Occipital lobe (tissue), 2 donors: ENCODE results near the gene HOXD10. TPM values are rescaled to one million over a fixed set of nuclear protein-coding genes. Genes with fewer than 3 reads are reported as not detected.

ENCODE experiments used
- DNase-seq: peaks from one replicate; lab custom pipeline; 2025; lab: John Stamatoyannopoulos, UW
- total RNA-seq: library from RNA; depleted of rRNA; stranded (reverse); fragments of >200 nt; gene quantifications from one replicate; pipeline ENCODE4 v1.2.3, GENCODE V29; 2014

The HOXD10 gene
- total RNA-seq: not detected

DNA sequence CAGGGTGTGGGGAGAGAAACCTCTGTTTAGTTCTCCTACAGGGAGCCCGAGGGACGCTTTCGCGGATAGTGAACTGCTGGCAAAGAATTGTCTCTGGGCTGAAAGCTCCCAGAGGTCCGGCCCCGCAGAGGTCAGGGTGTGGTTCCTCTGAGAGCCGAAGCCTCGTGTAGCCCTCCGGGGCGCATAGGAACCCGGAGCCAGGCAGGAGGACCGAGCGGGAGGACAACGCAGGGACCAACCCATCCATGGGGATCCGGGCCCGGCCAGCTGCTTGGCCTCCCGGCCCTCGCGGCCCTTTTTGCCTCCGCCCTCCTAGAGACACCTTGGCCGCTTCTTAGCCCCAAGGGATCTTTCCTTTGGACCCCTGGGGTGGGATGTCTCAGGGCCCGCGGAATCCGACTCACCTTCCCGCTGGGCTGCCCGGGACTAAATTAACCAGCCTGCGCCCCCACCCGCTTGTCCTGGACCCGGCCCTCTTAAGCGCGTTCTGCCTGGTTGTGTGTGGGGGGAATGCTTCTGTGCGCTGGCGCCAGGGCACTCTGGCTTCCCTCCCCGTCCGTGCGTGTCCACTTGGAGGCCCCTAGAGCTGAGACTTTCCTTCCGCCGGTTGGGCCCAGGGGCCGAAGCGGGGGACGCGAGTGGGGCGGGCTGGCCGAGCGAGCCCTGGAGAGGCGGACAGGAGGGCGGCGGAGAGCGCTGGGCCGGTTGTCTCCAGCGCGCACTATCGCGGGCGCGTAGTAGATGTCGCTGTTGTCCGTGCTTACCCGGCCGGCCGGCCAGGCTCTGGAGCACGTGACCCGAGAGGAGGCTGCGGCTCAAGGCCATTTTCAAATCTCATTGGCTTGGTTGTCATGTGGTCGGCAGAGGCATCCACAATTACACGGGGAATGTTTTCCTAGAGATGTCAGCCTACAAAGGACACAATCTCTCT, at the start of gene HOXD10:
Gene HOXD10, plus strand, starts transcription at position 896 of the 931 bp plus-strand sequence. CDS start 56 bp downstream, outside the sequence.
- no peak for DNase-seq

DNA sequence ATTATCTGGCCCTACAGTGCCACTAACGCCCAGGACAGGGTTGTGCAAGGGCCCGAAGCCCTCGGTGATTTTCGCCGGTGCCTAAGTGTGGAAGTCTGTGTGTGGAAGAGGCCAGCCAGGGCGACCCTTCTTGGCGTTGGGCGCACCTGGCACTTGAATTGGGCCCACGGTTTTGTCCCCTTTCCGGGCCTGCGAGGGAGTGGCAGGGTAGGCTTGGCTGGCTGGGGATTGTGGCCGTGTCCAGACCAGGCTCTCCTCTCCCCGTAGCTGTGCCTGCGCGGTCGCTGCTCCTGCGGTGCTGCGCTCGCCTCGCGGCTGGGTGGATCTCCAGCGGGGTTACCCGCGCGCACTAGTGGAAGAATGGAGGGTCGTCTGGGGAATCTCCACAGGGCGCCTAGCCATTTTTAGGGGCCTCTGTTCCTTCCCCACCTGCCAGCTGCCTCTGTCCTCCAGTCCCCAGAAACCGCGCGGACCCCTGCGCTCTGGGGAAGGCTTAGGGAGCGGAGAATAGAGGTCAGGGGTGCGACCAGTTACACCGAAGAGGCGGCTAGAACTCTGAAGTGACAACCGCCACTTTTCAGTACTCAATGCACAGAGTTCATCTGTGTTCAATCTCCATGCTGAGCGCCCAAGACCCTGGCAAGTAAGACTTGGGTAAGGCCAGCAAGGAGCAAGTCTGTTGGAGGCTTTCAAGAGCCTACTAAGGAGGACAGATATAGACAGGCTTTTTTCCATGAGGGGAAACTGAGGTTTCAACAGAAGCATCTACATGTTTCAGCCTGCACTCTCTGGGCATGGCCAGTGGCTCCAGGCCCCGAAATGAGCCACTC, 48.8 kb upstream of the HOXD10 start:
- no peak for DNase-seq

GRCh38 chr2:176068419-176068832, 48.2 kb upstream of the HOXD10 start:
- DNase-seq: no peak

- DNase-seq: no peak
These were observed 45.0 kb upstream of the HOXD10 start for GRCh38 chr2:176071330-176072291.

DNA sequence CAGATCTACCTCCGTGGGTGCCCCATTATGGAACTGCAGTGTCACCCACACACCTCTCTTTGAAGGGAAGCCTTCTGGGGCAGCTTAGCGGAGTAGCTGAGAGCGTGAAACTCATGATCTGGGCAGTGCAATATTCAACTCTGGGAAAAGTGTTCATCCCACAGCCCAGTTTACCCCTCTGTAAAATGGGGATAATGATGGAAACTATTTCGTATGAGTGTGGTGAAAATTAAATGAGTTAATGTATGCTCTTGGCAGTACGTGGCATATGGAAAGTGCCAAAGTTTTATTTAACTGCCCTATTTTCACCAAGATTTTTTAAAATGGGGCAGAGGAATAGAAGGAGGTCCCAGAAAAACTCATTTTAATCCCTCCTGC, 44.3 kb upstream of the HOXD10 start:
- DNase-seq: no peak

DNA sequence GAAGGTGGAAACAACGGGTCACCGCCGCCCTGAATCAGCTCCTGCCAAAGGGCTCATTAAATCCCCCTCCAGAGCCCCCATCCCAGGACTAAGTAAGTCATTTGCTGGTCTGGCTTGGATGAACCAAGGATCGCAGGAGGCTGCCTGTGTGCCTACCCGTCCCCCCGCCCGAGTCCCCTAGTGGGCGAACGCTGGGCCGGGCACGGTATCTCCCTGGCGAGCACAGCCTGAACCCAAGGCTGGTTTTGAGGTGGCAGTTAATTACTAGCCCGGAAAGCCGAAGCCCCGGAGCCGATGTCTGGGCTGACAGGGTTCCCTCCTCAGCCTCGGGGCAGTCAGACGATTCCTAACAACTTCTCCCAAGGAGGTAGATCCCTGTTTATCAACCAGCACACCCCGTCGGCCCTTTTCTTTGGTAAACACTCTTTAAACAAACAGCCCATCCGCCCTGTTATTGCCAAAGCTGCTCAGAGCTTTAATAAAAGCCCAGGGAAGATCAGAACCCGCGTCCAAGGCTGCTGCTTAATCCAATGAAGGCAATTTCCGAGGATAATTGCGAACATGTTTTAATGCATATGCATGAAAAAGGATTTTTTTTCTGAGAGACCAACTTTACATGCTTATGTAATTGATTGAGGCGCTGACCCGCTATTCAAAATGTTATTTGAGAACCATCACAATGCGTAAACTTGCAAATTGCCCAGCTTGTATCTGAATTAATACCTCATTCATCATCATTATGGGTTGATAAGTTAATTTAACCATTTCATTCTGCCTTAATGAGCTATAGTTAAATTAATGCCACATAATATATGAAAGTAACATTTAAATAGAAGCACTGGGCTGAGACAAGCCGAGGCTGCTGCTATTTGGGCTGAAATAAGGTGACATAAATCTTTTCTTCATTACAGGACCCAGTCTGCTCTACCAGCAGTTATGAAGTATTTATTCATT, 43.4 kb upstream of the HOXD10 start:
- DNase-seq: no peak

DNA sequence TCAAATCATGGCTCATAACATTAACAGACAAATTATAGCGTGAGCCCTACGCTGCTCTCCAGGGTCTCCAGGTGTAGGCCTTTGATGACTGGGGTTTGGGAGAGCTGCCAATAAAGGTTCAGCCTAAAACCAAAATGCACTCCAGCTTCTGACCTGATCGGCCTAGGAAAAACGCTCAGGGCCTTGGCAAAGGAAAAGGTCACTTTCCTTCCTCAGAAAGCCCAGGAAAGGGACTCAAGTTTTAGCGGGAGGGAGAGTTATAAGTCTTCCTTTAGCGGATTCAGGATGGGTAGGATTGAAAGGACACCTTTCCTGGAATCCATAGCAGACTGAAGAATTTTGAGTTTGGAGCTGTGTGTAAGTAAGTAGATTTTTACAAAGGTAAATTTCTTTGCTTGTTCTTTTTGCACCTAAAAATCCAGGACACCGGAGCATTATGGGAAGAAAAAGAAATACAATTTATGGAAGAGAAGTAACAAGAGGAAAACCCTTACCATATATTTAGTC, 41.6 kb upstream of the HOXD10 start:
- no peak for DNase-seq

DNA sequence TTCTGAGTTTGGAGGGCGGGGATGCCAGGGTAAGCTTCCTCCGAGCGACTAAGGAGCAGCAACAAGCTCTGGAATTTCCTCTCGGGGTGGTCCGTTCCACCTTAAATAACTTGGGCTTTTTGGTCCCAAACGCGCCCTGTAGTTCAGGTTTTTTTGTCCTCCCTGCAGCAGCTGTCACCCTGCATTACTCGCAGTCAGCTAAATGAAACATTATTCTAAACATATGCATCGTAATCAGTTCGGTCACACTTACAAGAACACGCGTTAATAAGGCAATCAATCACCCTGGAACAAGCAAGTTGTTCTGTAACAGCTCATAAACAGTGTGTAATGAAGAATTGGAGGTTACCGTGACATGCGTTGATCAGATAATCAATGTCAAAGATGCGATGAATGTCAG, 41.1 kb upstream of the HOXD10 start:
- no peak for DNase-seq

- no peak for DNase-seq
These were observed 40.5 kb upstream of the HOXD10 start for GRCh38 chr2:176076063-176076462.

DNA sequence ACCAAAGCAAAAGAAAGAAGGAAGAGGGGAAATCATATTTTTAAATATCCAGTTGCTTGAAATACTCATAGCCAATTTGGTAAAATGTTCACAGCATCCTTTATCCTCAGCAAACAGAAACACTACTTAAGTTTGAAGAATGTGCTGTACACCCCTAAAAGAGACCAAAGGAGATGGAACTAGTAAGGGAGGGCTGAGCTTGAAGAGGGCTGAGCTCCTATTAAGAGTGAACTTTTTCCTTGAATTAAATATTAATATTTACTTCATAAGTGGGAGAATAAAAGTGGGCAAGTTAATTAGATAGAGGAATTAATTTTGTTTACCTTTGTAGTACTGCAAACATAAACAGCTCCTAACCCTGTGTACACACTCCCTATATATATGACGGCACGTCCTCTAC, 39.8 kb upstream of the HOXD10 start:
- no peak for DNase-seq

DNA sequence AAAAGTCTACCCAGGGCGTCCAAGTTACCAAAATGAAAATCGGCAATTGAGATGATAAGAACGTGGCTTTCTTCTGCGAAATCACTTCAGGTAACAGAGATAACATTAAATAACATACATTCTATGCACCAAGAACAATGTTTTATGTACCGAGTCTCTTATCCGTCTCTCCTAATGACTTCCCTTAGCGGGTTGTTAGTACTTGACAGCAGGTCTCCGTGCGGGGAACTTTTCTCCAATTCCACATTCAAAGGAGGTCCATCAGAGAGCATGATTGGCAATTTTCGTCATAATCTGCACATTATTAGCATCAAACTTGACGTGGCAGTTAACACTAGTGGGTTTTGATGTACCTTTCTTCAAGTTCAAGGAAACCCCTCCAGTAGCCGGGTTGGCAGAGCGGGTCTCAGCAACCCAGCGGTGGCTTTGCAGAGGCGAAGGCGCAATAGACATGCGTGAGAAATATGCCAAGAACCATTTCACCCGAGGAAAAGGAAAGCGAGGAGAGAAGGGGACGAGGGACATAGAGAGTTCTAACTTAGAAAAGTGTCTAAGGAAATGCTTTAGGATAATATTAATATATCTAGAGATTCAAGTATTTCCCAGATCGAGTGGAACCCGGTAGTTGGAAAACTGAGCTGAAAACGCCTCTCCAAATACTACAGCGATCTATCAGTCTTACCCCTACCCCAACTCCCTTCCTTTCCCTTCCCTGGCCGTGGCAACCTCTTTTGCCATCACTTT, 37.9 kb upstream of the HOXD10 start:
- no peak for DNase-seq

GRCh38 chr2:176079285-176079830, 37.2 kb upstream of the HOXD10 start:
- no peak for DNase-seq

GRCh38 chr2:176079831-176080539, 36.6 kb upstream of the HOXD10 start:
- DNase-seq: no peak

GRCh38 chr2:176080540-176081375, 35.8 kb upstream of the HOXD10 start:
- DNase-seq: no peak

GRCh38 chr2:176081376-176081836, 35.2 kb upstream of the HOXD10 start:
- no peak for DNase-seq

- DNase-seq: no peak
These were observed 34.6 kb upstream of the HOXD10 start for GRCh38 chr2:176081837-176082524.

DNA sequence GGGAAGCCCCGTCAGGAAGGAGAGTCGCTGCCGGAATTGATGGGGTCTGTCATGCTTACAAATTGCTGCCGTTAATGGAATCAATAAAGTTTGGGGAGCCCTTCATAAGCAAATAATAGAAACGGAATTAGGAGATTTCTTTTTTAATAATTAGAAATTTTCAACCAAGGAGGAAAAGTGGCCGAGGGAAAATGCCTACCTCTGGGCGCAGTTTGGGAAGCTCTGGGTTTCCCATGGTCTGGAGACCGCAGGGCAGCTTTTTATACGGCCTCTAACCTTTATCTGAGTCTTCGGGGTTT, 34.1 kb upstream of the HOXD10 start:
- no peak for DNase-seq
